Measurements from ENCODE around the gene RSPO3. TPM values are rescaled to one million over a fixed set of nuclear protein-coding genes. Genes with fewer than 3 reads are reported as not detected.
"Not testable (repeated sequence)": the region's sequence is repeated elsewhere in the genome, so short reads cannot be mapped to it uniquely, and the experiment has no call there.

RSPO3 gene
- total RNA-seq, 3 donors from 2014 or later (not counting 1 experiment from before 2014, with no cell fraction given): not detected

DNA sequence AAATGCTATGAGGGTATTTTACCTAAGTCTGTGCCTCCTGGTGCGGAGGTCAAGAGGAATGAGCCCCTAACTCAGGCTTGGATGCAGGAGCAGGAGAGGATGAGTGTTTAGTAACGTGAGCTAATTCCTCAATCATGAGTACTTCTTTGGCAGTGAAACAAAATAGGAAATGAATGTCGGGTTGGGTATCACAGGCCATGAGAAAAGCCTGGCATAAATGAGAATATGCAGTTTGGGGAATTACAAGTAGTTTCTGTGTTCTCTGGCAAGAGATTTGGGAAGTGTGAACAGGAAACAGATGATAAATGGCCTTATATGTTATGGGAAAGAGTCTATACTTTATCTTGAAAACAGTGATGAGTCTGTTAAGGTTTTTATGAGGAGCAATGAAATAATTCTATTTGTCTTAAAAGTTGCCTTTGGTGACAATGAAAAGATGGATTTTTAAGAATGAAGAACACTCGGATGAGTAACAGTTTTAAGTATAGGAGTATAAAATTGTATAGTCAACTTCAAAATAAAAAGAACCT is 89.2 kb downstream of the RSPO3 start:
- intact Hi-C loops (cut with micrococcal nuclease): no loop called here
- Histone ChIP-seq H3K27me3 (ENCODE audit: control insufficient read depth, insufficient read depth, low read length) (peaks cover 3% of the 10 kb centered on the region), H3K4me1 (ENCODE audit: control insufficient read depth, insufficient read depth, low read length) (no peaks in the 10 kb centered on the region), H3K36me3 (ENCODE audit: control insufficient read depth, insufficient read depth, low read length) (no peaks in the 10 kb centered on the region), H3K4me3 (ENCODE audit: low read length) (no peak overlapping the region), H3K27ac (ENCODE audit: low read length) (no peak overlapping the region), H3K9me3 (ENCODE audit: control insufficient read depth, insufficient read depth, low read length) (no peaks in the 10 kb centered on the region)
- no peak overlapping the region for H3K27ac Mint-ChIP-seq
- H3K4me3 Mint-ChIP-seq: no peak overlapping the region
- H3K9me3 Mint-ChIP-seq: peaks cover 0 to 2% of the 10 kb centered on the region in 2 donors
- DNase-seq (no peak), ATAC-seq (no peak)
- TF ChIP-seq, protein P1, sequence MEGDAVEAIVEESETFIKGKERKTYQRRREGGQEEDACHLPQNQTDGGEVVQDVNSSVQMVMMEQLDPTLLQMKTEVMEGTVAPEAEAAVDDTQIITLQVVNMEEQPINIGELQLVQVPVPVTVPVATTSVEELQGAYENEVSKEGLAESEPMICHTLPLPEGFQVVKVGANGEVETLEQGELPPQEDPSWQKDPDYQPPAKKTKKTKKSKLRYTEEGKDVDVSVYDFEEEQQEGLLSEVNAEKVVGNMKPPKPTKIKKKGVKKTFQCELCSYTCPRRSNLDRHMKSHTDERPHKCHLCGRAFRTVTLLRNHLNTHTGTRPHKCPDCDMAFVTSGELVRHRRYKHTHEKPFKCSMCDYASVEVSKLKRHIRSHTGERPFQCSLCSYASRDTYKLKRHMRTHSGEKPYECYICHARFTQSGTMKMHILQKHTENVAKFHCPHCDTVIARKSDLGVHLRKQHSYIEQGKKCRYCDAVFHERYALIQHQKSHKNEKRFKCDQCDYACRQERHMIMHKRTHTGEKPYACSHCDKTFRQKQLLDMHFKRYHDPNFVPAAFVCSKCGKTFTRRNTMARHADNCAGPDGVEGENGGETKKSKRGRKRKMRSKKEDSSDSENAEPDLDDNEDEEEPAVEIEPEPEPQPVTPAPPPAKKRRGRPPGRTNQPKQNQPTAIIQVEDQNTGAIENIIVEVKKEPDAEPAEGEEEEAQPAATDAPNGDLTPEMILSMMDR (IDR thresholded peaks at IDR 0.05): no peak
- peaks cover 16 to 18% of the 10 kb centered on the region in 2 donors for H3K27me3 Mint-ChIP-seq (ENCODE audit: low read depth in 2 of 2)
- no peaks in the 10 kb centered on the region for H3K4me1 Mint-ChIP-seq
- 62% methylated on average over 4 of the region's 4 CpGs for WGBS (ENCODE audit: insufficient coverage)
- H3K36me3 Mint-ChIP-seq: no peaks in the 10 kb centered on the region

DNA sequence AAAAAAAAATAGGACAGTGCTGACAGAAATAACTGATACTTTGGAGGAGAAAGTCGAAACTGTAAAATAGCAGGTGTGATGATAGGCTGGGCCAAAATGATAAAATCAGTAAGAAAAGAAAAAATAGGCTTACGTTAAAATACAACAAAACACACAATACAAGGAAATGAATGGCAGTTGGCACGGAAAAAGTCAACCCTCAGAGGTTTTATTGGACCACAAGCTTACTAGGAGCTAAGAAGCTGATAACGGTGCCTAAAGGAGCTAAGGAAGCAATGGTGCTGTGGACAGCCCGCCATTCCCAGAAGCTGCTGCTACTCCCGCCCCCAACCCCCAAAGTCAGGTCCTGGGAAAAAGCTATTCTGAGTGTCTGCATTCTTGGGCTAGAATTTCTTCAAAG is 92.3 kb downstream of the RSPO3 start:
- Histone ChIP-seq H3K27ac (ENCODE audit: low read length) (no peak overlapping the region), H3K36me3 (ENCODE audit: control insufficient read depth, insufficient read depth, low read length) (no peaks in the 10 kb centered on the region), H3K27me3 (ENCODE audit: control insufficient read depth, insufficient read depth, low read length) (peaks cover 3% of the 10 kb centered on the region), H3K9me3 (ENCODE audit: control insufficient read depth, insufficient read depth, low read length) (no peaks in the 10 kb centered on the region), H3K4me3 (ENCODE audit: low read length) (no peak overlapping the region), H3K4me1 (ENCODE audit: control insufficient read depth, insufficient read depth, low read length) (no peaks in the 10 kb centered on the region)
- H3K4me3 Mint-ChIP-seq: no peak overlapping the region
- no peak overlapping the region for H3K27ac Mint-ChIP-seq
- H3K4me1 Mint-ChIP-seq: no peaks in the 10 kb centered on the region
- intact Hi-C loops (cut with micrococcal nuclease): no loop called here
- ATAC-seq (no peak), DNase-seq (no peak)
- peaks cover 0 to 2% of the 10 kb centered on the region in 2 donors for H3K9me3 Mint-ChIP-seq
- no peaks in the 10 kb centered on the region for H3K36me3 Mint-ChIP-seq
- 80% methylated on average over 4 of the region's 6 CpGs for WGBS (ENCODE audit: insufficient coverage)
- TF ChIP-seq, protein P1 (IDR thresholded peaks at IDR 0.05): no peak
- peaks cover 16 to 21% of the 10 kb centered on the region in 2 donors for H3K27me3 Mint-ChIP-seq (ENCODE audit: low read depth in 2 of 2)

DNA sequence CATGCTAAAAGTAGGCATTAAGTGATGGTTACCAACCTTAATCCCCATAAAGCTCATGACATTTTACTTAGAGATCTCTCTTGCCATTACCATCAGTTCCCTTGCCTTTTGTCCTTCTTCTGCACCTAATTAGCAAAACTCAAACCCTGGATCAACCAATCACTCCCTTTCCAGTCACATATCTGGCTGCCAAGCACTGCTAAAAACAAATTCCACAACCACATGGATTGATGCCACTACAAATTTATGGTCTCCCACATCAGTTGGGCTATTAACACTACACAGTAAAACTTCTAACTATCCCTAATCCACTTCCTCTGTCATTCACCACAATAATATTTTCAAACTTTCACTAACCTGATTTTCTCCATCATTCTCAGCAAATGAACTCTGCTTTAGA is 93.9 kb downstream of the RSPO3 start:
- H3K4me3 ChIP-seq (ENCODE audit: low read length): no peak overlapping the region
- Mint-ChIP-seq H3K27ac (no peak overlapping the region), H3K9me3 (peaks cover 0 to 2% of the 10 kb centered on the region in 2 donors), H3K36me3 (no peaks in the 10 kb centered on the region), H3K4me1 (no peaks in the 10 kb centered on the region), H3K4me3 (no peak overlapping the region), H3K27me3 (ENCODE audit: low read depth in 2 of 2) (peaks cover 15 to 21% of the 10 kb centered on the region in 2 donors)
- no peak for ATAC-seq
- no peak for DNase-seq
- intact Hi-C loops (cut with micrococcal nuclease): no loop called here
- H3K36me3 ChIP-seq (ENCODE audit: control insufficient read depth, insufficient read depth, low read length): no peaks in the 10 kb centered on the region
- TF ChIP-seq, protein P1 (IDR thresholded peaks at IDR 0.05): no peak
- H3K4me1 ChIP-seq (ENCODE audit: control insufficient read depth, insufficient read depth, low read length): no peaks in the 10 kb centered on the region
- no peak overlapping the region for H3K27ac ChIP-seq (ENCODE audit: low read length)
- H3K27me3 ChIP-seq (ENCODE audit: control insufficient read depth, insufficient read depth, low read length): peaks cover 3% of the 10 kb centered on the region
- H3K9me3 ChIP-seq (ENCODE audit: control insufficient read depth, insufficient read depth, low read length): no peaks in the 10 kb centered on the region

DNA sequence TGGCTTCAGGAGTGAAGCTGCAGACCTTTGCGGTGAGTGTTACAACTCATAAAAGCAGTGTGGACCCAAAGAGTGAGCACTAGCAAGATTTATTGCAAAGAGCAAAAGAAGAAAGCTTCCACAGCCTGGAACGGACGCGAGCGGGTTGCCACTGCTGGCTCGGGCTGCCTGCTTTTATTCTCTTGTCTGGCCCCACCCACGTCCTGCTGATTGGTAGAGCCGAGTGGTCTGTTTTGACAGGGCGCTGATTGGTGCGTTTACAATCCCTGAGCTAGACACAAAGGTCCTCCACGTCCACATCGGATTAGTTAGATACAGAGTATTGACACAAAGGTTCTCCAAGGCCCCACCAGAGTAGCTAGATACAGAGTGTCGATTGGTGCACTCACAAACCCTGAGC is 95.6 kb downstream of the RSPO3 start:
- intact Hi-C loops (cut with micrococcal nuclease); H3K9me3 ChIP-seq (ENCODE audit: control insufficient read depth, insufficient read depth, low read length); H3K4me3 ChIP-seq (ENCODE audit: low read length); H3K27ac Mint-ChIP-seq; H3K27ac ChIP-seq (ENCODE audit: low read length); H3K36me3 Mint-ChIP-seq; H3K4me1 Mint-ChIP-seq; H3K9me3 Mint-ChIP-seq; H3K4me3 Mint-ChIP-seq; H3K4me1 ChIP-seq (ENCODE audit: control insufficient read depth, insufficient read depth, low read length); DNase-seq; H3K36me3 ChIP-seq (ENCODE audit: control insufficient read depth, insufficient read depth, low read length); H3K27me3 ChIP-seq (ENCODE audit: control insufficient read depth, insufficient read depth, low read length); ATAC-seq: not testable (repeated sequence)
- 94% methylated on average over 13 of the region's 13 CpGs for WGBS (ENCODE audit: insufficient coverage)
- H3K27me3 Mint-ChIP-seq (ENCODE audit: low read depth in 2 of 2): peaks cover 0 to 12% of the 10 kb centered on the region in 2 donors

DNA sequence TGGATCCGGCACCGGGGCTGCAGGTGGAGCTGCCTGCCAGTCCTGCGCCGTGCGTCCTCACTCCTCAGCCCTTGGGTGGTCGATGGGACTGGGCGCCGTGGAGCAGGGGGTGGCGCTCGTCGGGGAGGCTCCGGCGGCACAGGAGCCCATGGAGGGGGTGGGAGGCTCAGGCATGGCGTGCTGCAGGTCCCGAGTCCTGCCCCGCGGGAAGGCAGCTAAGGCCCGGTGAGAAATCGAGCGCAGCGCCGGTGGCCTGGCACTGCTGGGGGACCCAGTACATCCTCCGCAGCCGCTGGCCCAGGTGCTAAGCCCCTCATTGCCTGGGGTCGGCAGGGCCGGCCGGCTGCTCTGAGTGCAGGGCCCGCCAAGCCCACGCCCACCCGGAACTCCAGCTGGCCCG is 96.1 kb downstream of the RSPO3 start:
- H3K4me1 Mint-ChIP-seq; H3K4me1 ChIP-seq (ENCODE audit: control insufficient read depth, insufficient read depth, low read length); H3K9me3 ChIP-seq (ENCODE audit: control insufficient read depth, insufficient read depth, low read length); H3K4me3 Mint-ChIP-seq; ATAC-seq; H3K27ac Mint-ChIP-seq; H3K36me3 Mint-ChIP-seq; H3K27me3 ChIP-seq (ENCODE audit: control insufficient read depth, insufficient read depth, low read length); H3K27ac ChIP-seq (ENCODE audit: low read length); H3K9me3 Mint-ChIP-seq; H3K36me3 ChIP-seq (ENCODE audit: control insufficient read depth, insufficient read depth, low read length); DNase-seq; intact Hi-C loops (cut with micrococcal nuclease); H3K4me3 ChIP-seq (ENCODE audit: low read length): not testable (repeated sequence)
- H3K27me3 Mint-ChIP-seq (ENCODE audit: low read depth in 2 of 2): peaks cover 0 to 16% of the 10 kb centered on the region in 2 donors
- 94% methylated on average over 31 of the region's 31 CpGs for WGBS (ENCODE audit: insufficient coverage)

All from natural killer cell (primary cell).